ENCODE data around the gene PMFBP1.
"Not testable (repeated sequence)": the region's sequence is repeated elsewhere in the genome, so short reads cannot be mapped to it uniquely, and the experiment has no call there.

The PMFBP1 gene

DNA sequence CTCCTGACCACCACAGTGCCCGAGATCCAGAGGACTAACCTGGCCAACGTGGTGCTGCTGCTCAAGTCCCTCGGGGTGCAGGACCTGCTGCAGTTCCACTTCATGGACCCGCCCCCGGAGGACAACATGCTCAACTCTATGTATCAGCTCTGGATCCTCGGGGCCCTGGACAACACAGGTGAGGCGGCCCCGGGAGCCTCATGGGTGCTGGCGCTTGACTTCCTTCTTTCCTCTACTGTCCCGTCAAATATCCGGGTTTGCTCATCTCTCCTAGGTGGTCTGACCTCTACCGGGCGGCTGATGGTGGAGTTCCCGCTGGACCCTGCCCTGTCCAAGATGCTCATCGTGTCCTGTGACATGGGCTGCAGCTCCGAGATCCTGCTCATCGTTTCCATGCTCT is 64.6 kb downstream of the PMFBP1 start:
- no peak for DNase-seq (ENCODE audit: low read depth, low spot score)

DNA sequence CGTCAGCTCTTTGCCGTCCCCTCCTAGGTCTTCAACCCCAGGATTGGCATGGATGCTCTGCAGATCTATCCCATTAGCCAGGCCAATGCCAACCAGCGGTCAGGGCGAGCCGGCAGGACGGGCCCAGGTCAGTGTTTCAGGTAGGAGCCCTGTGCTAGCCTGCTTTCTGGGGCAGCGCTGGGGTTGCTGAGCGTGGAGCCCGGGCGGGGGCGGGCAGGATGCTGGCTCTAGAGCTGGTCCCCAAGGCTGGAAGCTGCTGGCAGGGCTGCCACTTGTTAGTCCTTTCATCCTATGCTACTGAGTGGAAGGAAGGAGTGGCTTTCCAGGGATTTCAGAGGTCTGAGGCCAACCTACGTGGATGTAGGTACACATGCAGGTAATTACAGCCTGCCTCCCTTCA is 66.0 kb downstream of the PMFBP1 start:
- no peak for DNase-seq (ENCODE audit: low read depth, low spot score)

DNA sequence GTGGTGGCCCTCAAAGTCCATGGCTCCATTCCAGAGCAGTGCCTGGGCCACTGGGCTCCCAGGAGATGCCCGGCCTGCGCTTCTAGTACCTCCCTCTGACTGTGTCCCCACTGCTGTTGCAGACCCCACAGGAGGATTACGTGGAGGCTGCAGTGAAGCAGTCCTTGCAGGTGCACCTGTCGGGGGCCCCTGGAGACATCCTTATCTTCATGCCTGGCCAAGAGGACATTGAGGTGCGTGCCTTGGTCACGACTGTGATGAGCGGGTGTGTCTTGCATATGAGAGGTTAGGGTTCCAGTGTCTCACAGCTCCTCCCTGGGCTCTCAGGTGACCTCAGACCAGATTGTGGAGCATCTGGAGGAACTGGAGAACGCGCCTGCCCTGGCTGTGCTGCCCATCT is 67.0 kb downstream of the PMFBP1 start:
- DNase-seq (ENCODE audit: low read depth, low spot score) = no peak

DNA sequence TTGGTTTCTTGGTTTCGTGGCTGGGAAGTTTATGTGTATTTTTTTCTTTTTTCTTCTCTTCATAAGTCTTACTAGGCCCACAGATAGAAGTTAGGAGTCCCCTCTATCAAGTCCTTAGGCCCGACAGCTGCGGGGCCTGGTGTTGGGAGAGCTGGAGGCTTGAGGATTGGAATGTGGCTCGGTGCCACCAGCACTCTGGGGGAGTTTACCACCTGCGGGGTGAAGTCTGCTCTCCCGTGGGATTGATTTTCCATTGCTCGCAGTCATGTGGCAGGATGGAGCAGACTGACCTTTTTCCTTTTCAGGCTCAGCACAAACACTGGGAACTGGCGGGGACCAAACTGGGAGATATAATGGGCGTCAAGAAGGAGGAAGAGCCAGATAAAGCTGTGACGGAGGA is 70.8 kb downstream of the PMFBP1 start:
- no peak for DNase-seq (ENCODE audit: low read depth, low spot score)

DNA sequence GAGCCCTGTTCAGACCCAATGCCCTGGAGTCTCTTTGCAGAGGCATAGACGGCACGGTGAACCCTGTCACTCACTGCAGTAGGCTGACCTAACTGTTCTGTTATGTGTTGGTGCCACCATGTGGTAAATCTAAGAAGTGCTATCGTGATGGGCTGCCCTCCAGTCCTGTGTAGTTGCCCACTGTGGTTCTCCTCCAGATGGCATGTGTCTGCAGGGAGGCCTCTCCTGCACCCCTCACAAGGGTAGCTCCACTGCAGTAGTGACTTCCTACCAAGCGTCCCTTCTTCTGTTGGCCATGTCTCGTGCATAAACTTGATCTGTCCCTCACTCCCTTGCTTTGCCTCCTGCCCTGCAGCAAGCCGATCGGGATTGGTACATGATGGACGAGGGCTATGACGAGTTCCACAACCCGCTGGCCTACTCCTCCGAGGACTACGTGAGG is 72.6 kb downstream of the PMFBP1 start:
- peak; percentile 76 for DNase-seq (ENCODE audit: low read depth, low spot score)

DNA sequence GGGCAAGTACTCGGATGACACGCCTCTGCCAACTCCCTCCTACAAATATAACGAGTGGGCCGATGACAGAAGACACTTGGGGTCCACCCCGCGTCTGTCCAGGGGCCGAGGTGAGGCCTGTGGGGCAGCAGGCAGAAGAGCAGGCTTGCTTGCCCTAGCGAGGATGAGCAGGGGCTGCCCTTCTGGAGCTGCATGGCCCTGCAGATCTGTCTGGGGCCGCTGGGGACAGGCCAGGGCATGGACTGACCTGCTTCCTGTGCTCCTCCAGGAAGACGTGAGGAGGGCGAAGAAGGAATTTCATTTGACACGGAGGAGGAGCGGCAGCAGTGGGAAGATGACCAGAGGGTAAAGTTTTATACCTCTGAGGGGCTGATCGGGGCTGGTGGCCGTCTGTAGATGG is 73.0 kb downstream of the PMFBP1 start:
- no peak for DNase-seq (ENCODE audit: low read depth, low spot score)

DNA sequence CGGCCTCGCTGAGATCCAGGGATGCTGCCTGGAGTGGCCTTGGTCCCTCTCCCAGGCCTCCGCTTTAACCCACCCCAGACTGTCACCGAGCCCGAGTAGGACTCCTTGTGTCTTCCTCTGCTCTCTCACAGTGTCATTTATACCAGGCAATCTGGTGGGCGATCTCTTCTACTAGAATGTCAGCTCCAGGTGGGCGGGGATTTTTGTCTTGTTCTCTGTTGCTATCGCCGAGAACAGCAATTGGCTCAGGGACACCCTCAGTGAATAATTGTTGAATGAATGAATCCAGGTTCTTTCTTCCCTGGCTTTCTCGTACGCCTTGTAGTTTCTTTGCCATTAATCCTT is 77.7 kb downstream of the PMFBP1 start:
- DNase-seq (ENCODE audit: low read depth, low spot score) = no peak

DNA sequence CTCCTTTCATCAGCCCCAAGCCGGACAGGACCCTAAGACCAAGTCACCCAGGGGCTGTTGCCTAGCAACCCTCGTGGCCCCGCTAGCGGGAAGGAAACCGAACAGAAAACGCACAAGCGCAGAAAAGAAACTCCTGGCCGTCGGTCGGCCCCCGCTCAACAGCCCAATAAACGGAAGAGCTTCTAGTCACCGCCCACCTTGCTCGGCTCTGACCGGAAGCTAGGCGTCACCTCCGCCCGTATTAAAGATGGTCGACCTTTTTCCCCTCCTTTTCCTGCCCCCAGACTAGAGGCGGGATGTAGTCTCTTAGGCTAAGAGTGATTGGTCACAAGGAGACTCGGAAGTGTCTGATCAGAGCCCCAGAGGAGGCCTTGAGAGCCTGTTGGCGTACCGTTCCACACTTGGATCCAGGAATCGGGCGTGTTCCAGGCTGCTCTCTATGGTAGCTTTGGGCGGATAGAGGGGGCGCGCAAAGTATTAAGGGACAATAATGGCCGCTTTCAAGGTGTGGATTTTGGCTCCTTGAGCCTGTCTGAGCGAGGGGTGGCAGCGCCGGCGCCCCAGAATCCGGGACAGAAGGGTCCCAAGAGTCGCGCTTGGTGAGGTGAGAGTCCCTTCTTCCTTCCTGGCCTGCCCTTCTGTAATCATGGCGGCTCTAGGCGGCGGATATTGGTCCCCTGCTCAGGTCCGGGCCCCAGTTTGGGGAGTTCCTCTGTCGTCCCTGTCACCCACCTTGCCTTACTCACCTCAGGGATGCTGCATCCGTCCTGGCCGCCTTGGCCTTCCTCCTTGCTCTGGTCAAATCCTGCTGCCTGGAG is 78.3 kb downstream of the PMFBP1 start, which contains the start of the genes DHX38 and TXNL4B:
Gene DHX38, plus strand, starts transcription at position 400 of the 818 bp plus-strand sequence. CDS start 2,311 bp downstream, outside the sequence.
Gene TXNL4B, minus strand, starts transcription at position 173 of the 818 bp plus-strand sequence. CDS start 2,871 bp downstream, outside the sequence.
- peak; percentile 99 for DNase-seq (ENCODE audit: low read depth, low spot score)

DNA sequence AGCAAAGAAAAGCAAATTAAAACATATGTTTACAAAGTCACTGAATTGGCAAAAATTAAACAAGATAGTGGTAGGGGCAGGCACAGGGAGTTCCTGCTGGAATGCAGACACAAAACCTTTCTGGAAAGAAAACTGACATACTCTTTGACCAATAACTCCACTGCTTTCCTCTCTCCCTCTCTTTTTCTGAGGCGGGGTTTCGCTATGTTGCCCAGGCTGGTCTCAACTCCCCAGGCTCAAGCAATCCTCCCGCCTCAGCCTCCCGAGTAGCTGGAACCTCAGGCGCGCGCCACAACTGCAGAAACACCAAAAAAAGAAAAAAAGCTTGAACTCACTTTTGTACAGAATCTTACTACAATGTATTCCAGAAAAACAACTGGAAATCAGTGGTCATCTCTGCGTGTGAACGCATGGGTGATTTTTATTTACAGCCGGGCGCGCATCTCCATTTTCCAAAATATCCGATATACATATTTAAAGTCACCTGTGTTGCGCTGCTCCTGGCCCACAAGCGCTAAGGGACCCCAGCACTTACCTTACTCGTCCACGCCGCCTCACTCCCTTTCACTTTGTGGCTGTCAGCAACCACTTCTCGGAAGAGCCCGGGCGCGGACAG is 79.0 kb downstream of the PMFBP1 start:
- peak; percentile 76 for DNase-seq (ENCODE audit: low read depth, low spot score)

DNA sequence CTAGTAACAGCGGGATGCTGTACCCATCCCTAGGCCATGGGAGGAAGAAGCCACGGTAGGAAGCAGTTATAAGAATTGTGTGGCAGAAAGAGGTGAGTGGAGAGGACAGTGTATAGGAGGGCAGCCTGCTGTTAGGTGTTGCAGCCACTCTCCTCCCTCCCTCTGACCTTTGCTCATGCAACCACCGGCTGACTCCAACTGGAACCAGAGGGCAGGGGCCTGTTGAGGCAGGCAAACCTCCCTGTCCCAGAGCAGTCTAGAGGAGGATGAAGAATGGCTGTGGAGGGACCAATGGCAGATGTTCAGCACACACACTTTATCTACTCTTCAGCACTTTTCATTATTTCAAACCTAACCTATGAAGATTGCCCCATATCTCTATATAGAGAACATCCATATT is 80.7 kb downstream of the PMFBP1 start:
- DNase-seq (ENCODE audit: low read depth, low spot score) = no peak

DNA sequence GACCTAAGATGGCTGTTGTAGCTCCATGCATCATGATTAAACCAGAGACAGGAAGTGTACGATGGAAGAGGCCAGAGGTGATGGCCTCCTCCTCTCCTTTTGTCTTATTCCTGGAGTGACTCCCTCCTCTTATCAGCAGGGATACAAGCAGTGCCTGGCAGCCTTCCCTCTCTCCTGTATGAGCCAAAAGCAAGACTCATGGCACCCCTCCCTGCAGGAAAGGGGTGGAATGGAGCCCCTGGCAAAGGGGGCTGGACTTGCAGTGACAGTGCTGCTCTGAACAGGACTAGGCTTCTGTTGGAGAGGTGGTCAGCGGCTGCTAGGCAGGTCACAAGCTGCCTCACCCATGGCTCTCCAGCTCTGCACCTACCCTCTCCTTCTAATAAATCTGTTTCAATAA is 87.0 kb downstream of the PMFBP1 start:
- DNase-seq (ENCODE audit: low read depth, low spot score) = no peak

DNA sequence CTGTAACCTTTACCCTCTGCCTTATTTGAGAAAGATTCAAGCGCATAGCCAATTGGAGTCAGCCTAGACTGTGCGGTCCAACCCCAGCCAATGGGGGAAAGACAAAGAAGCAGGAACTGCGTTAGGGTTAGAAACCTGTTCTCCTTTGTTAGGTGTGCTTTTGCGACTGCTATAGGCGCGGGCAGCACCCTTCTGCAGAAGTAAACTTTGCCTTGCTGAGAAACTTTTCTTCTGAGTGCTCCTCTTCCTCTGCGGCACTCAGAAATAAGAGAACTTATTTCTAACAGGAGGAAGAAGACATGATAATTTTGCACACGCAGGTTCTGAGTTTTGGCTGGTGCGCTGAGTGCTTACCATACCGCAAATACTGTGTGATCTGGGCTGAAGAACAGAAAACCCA is 87.5 kb downstream of the PMFBP1 start:
- no peak for DNase-seq (ENCODE audit: low read depth, low spot score)

DNA sequence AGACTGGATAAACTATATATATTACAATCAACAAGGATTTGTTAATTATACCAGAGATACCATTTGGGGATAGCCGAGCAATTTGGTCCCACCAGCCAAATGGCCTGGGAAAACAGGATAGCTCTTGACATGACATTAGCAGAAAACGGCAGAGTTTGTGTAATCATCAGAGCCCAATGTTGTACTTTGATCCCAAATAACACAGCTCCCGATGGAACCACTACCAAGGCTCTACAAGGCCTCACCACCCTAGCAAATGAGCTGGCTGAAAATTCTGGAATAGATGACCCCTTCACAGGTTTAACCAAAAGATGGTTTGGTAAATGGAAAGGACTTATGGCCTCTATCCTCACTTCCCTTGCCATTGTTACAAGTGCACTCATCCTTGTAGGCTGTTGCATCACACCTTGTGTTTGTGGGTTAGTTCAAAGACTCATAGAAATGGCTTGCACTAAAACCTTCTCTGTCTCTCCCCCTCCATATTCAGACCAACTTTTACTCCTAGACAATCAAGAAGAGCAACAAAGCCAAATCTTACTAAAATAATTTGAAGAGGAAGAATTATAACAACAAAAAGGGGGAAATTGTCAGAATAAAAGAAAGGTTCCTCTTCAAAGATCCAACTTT is 88.1 kb downstream of the PMFBP1 start:
- DNase-seq (ENCODE audit: low read depth, low spot score) = no peak

DNA sequence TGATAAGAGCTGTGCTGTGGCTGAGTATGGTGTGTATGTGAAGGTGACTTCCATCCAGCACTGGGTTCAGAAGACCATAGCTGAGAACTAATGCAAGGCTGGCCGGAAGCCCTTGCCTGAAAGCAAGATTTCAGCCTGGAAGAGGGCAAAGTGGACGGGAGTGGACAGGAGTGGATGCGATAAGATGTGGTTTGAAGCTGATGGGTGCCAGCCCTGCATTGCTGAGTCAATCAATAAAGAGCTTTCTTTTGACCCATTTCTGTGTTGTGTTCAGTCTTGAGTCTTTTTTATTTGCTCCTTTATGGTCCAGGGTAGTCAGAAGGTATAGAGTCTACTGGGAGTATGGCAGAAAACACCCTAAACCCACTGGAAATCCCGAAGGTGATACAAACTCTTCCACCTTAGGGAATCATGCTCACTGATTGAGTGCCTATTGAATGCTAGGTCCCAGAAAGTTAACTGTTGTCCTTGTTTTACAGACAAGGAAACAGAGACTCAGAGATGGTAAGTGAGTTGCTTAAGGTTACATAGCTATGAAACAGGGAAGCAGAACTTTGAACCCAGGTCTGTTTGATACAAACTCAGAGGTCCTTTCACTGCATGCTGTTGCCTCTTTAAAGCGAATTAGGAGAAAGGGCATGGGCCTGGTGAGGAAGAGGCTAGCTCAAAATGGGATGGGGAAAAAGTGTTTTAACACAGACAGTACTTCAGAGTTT is 94.8 kb downstream of the PMFBP1 start:
- DNase-seq (ENCODE audit: low read depth, low spot score) = not testable (repeated sequence)

DNA sequence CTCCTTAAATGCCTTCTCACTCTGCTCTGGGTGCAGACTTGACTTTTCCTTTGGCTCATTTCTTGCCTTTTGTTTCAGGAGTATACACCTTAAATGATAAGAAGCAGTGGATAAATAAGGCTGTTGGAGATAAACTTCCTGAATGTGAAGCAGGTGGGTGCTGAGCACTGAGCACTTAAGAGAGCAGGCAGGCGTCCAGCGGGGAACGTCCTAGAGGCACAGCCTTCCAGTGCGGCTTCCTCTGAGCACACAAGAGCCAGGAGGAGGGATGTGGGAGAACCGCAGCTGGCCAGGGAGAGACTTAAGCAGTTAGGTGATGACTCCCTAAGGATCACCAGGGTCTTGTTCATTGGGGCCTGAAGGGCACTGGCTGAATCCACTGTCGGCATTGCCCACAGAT is 96.9 kb downstream of the PMFBP1 start:
- not testable (repeated sequence) for DNase-seq (ENCODE audit: low read depth, low spot score)

DNA sequence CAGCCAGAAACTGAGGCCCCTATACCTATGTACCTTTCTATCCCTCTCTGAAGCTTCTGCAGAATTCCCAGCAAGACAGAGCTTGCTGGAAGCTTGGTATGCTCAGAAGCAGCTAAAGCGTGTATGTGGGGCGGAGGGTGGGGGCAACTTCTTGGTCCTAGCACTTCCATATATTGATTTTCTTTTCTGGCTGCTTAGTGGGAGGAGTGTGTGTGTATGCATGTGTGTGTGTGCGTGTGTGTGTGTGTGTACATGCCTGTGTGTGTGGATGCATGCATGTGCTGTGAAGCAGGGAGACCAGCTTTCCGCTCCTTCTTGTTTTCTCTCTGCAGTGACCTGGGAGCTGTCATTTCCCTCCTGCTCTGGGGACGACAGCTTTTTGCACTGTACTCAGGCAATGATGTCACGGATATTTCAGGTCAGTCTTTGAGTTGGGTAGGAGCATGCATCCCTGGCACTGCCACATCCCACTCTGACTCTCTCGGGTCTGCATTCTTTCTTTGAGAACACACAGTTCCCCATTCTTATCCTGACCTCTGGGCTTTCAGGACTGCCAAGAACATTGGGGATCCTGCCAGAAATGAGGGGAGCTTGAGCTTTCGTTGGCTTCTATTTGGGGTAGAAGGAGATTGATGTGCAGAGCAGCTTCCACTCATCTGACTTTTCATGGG is 98.3 kb downstream of the PMFBP1 start:
- DNase-seq (ENCODE audit: low read depth, low spot score) = peak; percentile 53

DNA sequence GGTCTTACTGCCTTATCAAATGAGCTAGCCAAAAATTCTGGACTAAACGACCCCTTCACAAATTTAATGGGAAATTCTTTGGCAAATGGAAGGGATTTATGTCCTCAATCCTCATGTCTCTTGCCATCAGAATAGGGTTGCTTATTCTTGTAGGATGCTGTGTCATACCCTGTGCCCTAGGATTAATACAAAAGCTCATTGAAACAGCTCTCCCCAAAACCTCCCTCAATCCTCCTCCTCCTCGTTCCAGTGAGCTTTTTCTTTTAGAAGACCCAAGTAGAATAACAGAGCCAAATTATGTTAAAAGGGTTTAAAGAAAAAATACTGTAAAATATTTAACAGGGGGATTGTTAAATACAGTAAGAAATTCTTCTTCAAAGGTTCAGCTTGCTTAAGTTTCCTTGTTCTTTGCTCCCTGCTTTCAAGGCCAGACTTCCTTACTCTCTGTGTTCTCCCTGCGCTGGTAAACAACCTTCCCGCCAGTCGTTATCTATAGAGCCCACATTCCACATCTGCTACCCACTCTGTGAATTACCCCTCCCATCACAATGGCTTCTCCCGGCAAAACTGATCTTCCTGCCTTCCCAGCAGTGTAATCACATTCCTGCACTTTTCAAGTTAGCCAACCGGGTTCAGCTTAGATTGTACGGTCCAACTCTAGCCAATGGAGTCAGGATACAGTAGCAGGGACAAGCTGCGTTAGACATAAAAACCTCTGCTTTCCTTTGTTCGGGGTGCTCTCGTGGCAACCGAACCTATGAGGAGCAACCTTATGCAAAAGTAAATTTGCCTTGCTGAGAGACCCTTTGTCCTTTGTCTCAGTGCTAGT is 99.2 kb downstream of the PMFBP1 start:
- peak; percentile 11 for DNase-seq (ENCODE audit: low read depth, low spot score)
